Nephron progenitor cell (in vitro differentiated cells): ENCODE measurements around the gene SDK2.

Experiments
- DNase-seq: peaks from one replicate; pipeline ENCODE4 v3.0.0; 2021
- H3K27ac Mint-ChIP-seq: 2 replicates; pipeline ENCODE4 v1.8.0; 2021; ENCODE audit warnings: mild to moderate bottlenecking, moderate library complexity, mixed read lengths
- H3K27me3 Mint-ChIP-seq: 2 replicates; pipeline ENCODE4 v1.8.0; 2021; ENCODE audit warnings: mild to moderate bottlenecking, low read depth, mixed read lengths; ENCODE audit not compliant: poor library complexity
- H3K36me3 Mint-ChIP-seq: 2 replicates; pipeline ENCODE4 v1.8.0; 2021; ENCODE audit warnings: low read depth, mixed read lengths
- H3K4me1 Mint-ChIP-seq: 2 replicates; pipeline ENCODE4 v1.8.0; 2021; ENCODE audit warnings: mixed read lengths
- H3K4me3 Mint-ChIP-seq: 2 replicates; pipeline ENCODE4 v1.8.0; 2021; ENCODE audit warnings: mild to moderate bottlenecking, moderate library complexity, mixed read lengths
- H3K9me3 Mint-ChIP-seq: 2 replicates; pipeline ENCODE4 v1.8.0; 2021; ENCODE audit warnings: mild to moderate bottlenecking, moderate library complexity, mixed read lengths
- TF ChIP-seq, protein P1 (sequence below): fragments of 200-600 bp; sonication (generic); IDR thresholded peaks from 2 replicates; pipeline ENCODE4 v1.5.0; 2021; ENCODE audit warnings: antibody characterized with exemption

The SDK2 gene

DNA sequence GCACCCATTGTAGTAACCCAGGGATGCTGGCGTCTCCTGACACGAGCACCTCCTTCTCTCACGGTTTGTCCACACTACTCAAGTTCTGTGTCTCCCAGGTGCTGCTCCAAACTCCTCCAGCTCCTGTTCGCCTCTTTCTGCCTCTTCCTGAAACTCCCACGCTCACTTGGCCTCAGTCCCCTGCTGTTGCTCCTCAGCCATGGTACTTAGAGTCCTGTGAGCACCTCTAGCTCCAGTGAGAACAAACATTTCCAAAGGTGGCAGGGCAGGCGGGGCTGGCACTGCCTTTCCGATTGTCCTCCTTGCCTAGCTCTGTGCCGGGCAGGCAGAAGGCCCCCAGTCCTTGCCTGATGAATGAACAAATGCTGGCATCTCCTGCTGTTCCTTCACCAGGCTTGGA lies 146.1 kb downstream of the SDK2 start:
- peaks cover 44% of the 10 kb centered on the region for H3K27me3 Mint-ChIP-seq
- no peak for DNase-seq
- TF ChIP-seq, protein P1, sequence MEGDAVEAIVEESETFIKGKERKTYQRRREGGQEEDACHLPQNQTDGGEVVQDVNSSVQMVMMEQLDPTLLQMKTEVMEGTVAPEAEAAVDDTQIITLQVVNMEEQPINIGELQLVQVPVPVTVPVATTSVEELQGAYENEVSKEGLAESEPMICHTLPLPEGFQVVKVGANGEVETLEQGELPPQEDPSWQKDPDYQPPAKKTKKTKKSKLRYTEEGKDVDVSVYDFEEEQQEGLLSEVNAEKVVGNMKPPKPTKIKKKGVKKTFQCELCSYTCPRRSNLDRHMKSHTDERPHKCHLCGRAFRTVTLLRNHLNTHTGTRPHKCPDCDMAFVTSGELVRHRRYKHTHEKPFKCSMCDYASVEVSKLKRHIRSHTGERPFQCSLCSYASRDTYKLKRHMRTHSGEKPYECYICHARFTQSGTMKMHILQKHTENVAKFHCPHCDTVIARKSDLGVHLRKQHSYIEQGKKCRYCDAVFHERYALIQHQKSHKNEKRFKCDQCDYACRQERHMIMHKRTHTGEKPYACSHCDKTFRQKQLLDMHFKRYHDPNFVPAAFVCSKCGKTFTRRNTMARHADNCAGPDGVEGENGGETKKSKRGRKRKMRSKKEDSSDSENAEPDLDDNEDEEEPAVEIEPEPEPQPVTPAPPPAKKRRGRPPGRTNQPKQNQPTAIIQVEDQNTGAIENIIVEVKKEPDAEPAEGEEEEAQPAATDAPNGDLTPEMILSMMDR: no peak
- H3K27ac Mint-ChIP-seq: no peak overlapping the region
- no peaks in the 10 kb centered on the region for H3K9me3 Mint-ChIP-seq
- peaks cover 14% of the 10 kb centered on the region for H3K36me3 Mint-ChIP-seq
- peaks cover 43% of the 10 kb centered on the region for H3K4me1 Mint-ChIP-seq
- H3K4me3 Mint-ChIP-seq: no peak overlapping the region

DNA sequence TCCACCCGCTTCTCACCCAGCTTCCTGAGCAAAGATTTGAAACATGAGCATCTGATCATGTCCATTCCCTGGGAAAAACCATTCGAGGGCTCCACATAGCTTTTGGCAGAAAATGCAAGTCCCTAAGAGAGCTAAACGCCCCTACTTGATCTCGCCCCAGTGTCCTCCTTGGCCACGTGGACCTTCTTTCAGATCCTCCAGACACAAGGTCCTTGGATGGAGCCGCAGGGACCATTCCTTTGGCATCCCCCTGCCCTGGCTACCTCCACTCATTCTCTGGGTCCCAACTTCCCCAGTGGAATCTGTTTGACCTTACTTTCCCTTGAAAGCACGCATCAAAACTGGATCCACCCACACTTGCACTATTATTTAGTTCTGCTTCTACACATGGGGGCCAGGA lies 146.5 kb downstream of the SDK2 start:
- H3K27ac Mint-ChIP-seq: no peak overlapping the region
- peaks cover 10% of the 10 kb centered on the region for H3K36me3 Mint-ChIP-seq
- H3K9me3 Mint-ChIP-seq: no peaks in the 10 kb centered on the region
- TF ChIP-seq, protein P1: no peak
- no peak for DNase-seq
- H3K4me3 Mint-ChIP-seq: no peak overlapping the region
- H3K4me1 Mint-ChIP-seq: peaks cover 47% of the 10 kb centered on the region
- peaks cover 41% of the 10 kb centered on the region for H3K27me3 Mint-ChIP-seq

DNA sequence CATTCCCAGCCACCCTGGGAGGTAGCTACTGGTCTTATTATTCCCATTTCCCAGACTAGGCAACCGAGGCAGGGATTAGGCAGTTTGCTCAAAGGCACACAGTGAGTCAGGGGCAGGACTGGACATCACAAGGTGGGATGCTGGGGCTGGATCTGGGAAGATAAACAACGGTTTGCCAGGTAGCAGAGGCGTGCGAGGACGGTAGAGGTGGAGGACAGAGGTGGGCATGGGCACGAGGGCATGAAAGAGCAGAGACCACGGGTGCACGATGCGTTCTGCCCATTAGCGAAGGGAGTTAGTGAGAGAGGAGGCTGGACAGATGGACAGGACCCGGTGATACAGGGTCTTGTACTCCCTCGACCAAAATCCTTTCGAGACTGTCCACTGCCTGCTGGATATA lies 148.0 kb downstream of the SDK2 start:
- no peak overlapping the region for H3K27ac Mint-ChIP-seq
- H3K27me3 Mint-ChIP-seq: peaks cover 35% of the 10 kb centered on the region
- no peaks in the 10 kb centered on the region for H3K9me3 Mint-ChIP-seq
- H3K36me3 Mint-ChIP-seq: peaks cover 4% of the 10 kb centered on the region
- H3K4me3 Mint-ChIP-seq: no peak overlapping the region
- peaks cover 52% of the 10 kb centered on the region for H3K4me1 Mint-ChIP-seq
- no peak for DNase-seq
- TF ChIP-seq, protein P1: no peak

DNA sequence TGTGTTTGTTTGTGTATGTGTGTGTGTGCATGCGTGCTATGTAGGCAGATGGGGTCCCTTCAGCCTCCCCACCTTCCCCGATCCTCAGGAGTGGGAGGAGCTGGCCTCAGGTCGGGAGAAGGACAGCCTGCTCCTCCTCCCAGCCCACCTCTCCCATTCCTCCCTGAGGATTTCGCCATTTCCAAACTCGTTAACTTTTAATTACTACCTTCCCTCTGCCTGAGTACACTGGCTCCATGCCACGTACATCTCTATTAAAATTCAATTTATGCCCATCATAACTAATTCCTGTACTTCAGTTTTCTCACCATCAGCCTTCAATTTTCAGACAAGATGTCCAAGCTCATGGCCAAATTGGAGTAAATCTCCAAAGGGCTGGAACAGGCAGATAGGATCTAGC lies 148.6 kb downstream of the SDK2 start:
- Mint-ChIP-seq H3K4me1 (peaks cover 52% of the 10 kb centered on the region), H3K9me3 (no peaks in the 10 kb centered on the region), H3K4me3 (no peak overlapping the region), H3K27ac (no peak overlapping the region), H3K36me3 (peaks cover 4% of the 10 kb centered on the region), H3K27me3 (peaks cover 30% of the 10 kb centered on the region)
- no peak for DNase-seq
- TF ChIP-seq, protein P1: no peak

DNA sequence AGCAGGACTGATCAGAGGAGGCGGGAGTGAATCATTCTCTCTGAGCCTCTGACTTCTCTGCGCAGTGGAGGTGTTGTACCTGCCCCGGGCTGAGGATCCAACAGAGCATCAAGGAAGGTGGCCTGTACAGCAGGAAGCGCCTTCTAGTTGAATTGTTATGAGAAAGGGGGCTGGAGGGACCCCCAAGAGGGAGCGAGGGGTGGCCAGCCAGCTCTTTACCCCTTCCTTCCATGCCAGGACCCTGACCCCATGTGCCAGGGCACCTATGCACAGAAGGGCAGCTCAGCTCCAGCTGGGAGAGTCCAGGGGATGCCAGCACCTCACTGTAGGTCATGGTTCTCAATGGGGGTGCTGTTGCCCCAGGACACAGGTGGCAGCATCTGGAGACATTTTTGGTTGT lies 149.3 kb downstream of the SDK2 start:
- Mint-ChIP-seq H3K4me1 (peaks cover 52% of the 10 kb centered on the region), H3K9me3 (no peaks in the 10 kb centered on the region), H3K36me3 (peaks cover 4% of the 10 kb centered on the region), H3K4me3 (no peak overlapping the region), H3K27ac (no peak overlapping the region), H3K27me3 (peaks cover 24% of the 10 kb centered on the region)
- TF ChIP-seq, protein P1: no peak
- no peak for DNase-seq
